Measurements from ENCODE around the gene PRAC1.

The PRAC1 gene

GRCh38 chr17:48681609-48682008, 40.7 kb downstream of the PRAC1 start:
- Histone ChIP-seq H3K14ac (ENCODE audit: low read length) (no peak overlapping the region), H3K36me3 (replicated peaks in 1 of 2; ENCODE audit: control insufficient read depth in 2 of 2, insufficient read depth in 2 of 2, low read length in 2 of 2) (no peaks in the 10 kb centered on the region)

GRCh38 chr17:48679385-48680096, 42.8 kb downstream of the PRAC1 start:
- Histone ChIP-seq H3K23ac (ENCODE audit: low read depth, low read length, poor library complexity) (no peak overlapping the region), H3K27me3 (ENCODE audit: control insufficient read depth in 3 of 3, insufficient read depth in 3 of 3, low read depth in 1 of 3, low read length in 3 of 3) (peaks cover 0 to 26% (median 19%) of the 10 kb centered on the region in 3 experiments), H2BK5ac (ENCODE audit: low read length) (no peak overlapping the region), H3K79me1 (ENCODE audit: low read depth, low read length) (no peaks in the 10 kb centered on the region), H3K9me3 (replicated peaks in 1 of 2; ENCODE audit: control insufficient read depth in 2 of 2, insufficient read depth in 1 of 2, low read depth in 1 of 2, low read length in 2 of 2) (no peaks in the 10 kb centered on the region), H3K18ac (ENCODE audit: low read length) (no peak overlapping the region), H3K36me3 (replicated peaks in 1 of 2; ENCODE audit: control insufficient read depth in 2 of 2, insufficient read depth in 2 of 2, low read length in 2 of 2) (no peaks in the 10 kb centered on the region), H4K91ac (ENCODE audit: low read depth, low read length, poor library complexity) (no peak overlapping the region), H3K4ac (ENCODE audit: low read length) (no peak overlapping the region), H3K14ac (ENCODE audit: low read length) (no peak overlapping the region), H2BK120ac (ENCODE audit: low read depth, low read length) (no peak overlapping the region), H2AFZ (ENCODE audit: low read length) (no peak overlapping the region), H2AK5ac (ENCODE audit: low read depth, low read length) (no peak overlapping the region), H3K9ac (ENCODE audit: low read depth, low read length, poor library complexity) (no peak overlapping the region), H3K4me3 (ENCODE audit: low read length in 2 of 2) (no peak overlapping the region), H3K4me2 (ENCODE audit: insufficient read depth, low read length, poor library complexity, severe bottlenecking) (no peak overlapping the region), H3K27ac (replicated peaks; ENCODE audit: low read length) (no peak overlapping the region), H4K8ac (ENCODE audit: low read depth, low read length) (no peak overlapping the region), H3K4me1 (ENCODE audit: control insufficient read depth in 2 of 2, insufficient read depth in 1 of 2, low read depth in 1 of 2, low read length in 2 of 2) (no peaks in the 10 kb centered on the region), H2BK15ac (ENCODE audit: low read length) (no peak overlapping the region), H2BK12ac (ENCODE audit: low read length) (no peak overlapping the region)
- WGBS, 2 donors (ENCODE audit: extremely low coverage in 2 of 2, insufficient read length in 2 of 2, insufficient replicate concordance in 1 of 2): no CpG with 5 or more reads among the region's 5 CpGs
- no peak for DNase-seq (ENCODE audit: low spot score)

More at GRCh38 chr17:48681609-48682008, 40.7 kb downstream of the PRAC1 start:
- no peak for DNase-seq (ENCODE audit: low spot score)
- Histone ChIP-seq H4K91ac (ENCODE audit: low read depth, low read length, poor library complexity) (no peak overlapping the region), H2BK120ac (ENCODE audit: low read depth, low read length) (no peak overlapping the region), H3K4me1 (ENCODE audit: control insufficient read depth in 2 of 2, insufficient read depth in 1 of 2, low read depth in 1 of 2, low read length in 2 of 2) (no peaks in the 10 kb centered on the region), H3K9ac (ENCODE audit: low read depth, low read length, poor library complexity) (no peak overlapping the region), H2BK12ac (ENCODE audit: low read length) (no peak overlapping the region), H2AFZ (ENCODE audit: low read length) (no peak overlapping the region), H3K4me3 (ENCODE audit: low read length in 2 of 2) (no peak overlapping the region), H3K23ac (ENCODE audit: low read depth, low read length, poor library complexity) (no peak overlapping the region), H3K9me3 (replicated peaks in 1 of 2; ENCODE audit: control insufficient read depth in 2 of 2, insufficient read depth in 1 of 2, low read depth in 1 of 2, low read length in 2 of 2) (no peaks in the 10 kb centered on the region), H2BK5ac (ENCODE audit: low read length) (no peak overlapping the region), H2AK5ac (ENCODE audit: low read depth, low read length) (no peak overlapping the region), H2BK15ac (ENCODE audit: low read length) (no peak overlapping the region), H3K4ac (ENCODE audit: low read length) (no peak overlapping the region), H3K27ac (replicated peaks; ENCODE audit: low read length) (no peak overlapping the region), H3K4me2 (ENCODE audit: insufficient read depth, low read length, poor library complexity, severe bottlenecking) (no peak overlapping the region), H4K8ac (ENCODE audit: low read depth, low read length) (no peak overlapping the region), H3K79me1 (ENCODE audit: low read depth, low read length) (no peaks in the 10 kb centered on the region), H3K27me3 (ENCODE audit: control insufficient read depth in 3 of 3, insufficient read depth in 3 of 3, low read depth in 1 of 3, low read length in 3 of 3) (peaks cover 0 to 26% (median 17%) of the 10 kb centered on the region in 3 experiments), H3K18ac (ENCODE audit: low read length) (no peak overlapping the region)
- WGBS, 2 donors (ENCODE audit: extremely low coverage in 2 of 2, insufficient read length in 2 of 2, insufficient replicate concordance in 1 of 2): no CpG with 5 or more reads among the region's 1 CpG

- Histone ChIP-seq H2BK12ac (ENCODE audit: low read length) (no peak overlapping the region), H2AFZ (ENCODE audit: low read length) (peak overlapping the region; percentile 88), H4K91ac (ENCODE audit: low read depth, low read length, poor library complexity) (no peak overlapping the region), H3K27me3 (ENCODE audit: control insufficient read depth in 3 of 3, insufficient read depth in 3 of 3, low read depth in 1 of 3, low read length in 3 of 3) (peaks cover 0 to 25% (median 19%) of the 10 kb centered on the region in 3 experiments), H3K4me2 (ENCODE audit: insufficient read depth, low read length, poor library complexity, severe bottlenecking) (peak overlapping the region; percentile 58), H3K4ac (ENCODE audit: low read length) (no peak overlapping the region), H3K4me3 (ENCODE audit: low read length in 2 of 2) (peak overlapping the region in 1 of 2 donors; percentile 60), H3K4me1 (ENCODE audit: control insufficient read depth in 2 of 2, insufficient read depth in 1 of 2, low read depth in 1 of 2, low read length in 2 of 2) (no peaks in the 10 kb centered on the region), H2BK5ac (ENCODE audit: low read length) (no peak overlapping the region), H2AK5ac (ENCODE audit: low read depth, low read length) (no peak overlapping the region), H3K9ac (ENCODE audit: low read depth, low read length, poor library complexity) (peak overlapping the region; percentile 52), H3K14ac (ENCODE audit: low read length) (no peak overlapping the region), H3K23ac (ENCODE audit: low read depth, low read length, poor library complexity) (peak overlapping the region; percentile 8), H3K18ac (ENCODE audit: low read length) (peak overlapping the region; percentile 65), H3K9me3 (replicated peaks in 1 of 2; ENCODE audit: control insufficient read depth in 2 of 2, insufficient read depth in 1 of 2, low read depth in 1 of 2, low read length in 2 of 2) (no peaks in the 10 kb centered on the region), H3K36me3 (replicated peaks in 1 of 2; ENCODE audit: control insufficient read depth in 2 of 2, insufficient read depth in 2 of 2, low read length in 2 of 2) (no peaks in the 10 kb centered on the region), H2BK120ac (ENCODE audit: low read depth, low read length) (no peak overlapping the region), H4K8ac (ENCODE audit: low read depth, low read length) (no peak overlapping the region), H2BK15ac (ENCODE audit: low read length) (no peak overlapping the region), H3K79me1 (ENCODE audit: low read depth, low read length) (no peaks in the 10 kb centered on the region), H3K27ac (replicated peaks; ENCODE audit: low read length) (no peak overlapping the region)
- no CpG with 5 or more reads among the region's 41 CpGs for WGBS, 2 donors (ENCODE audit: extremely low coverage in 2 of 2, insufficient read length in 2 of 2, insufficient replicate concordance in 1 of 2)
- DNase-seq (ENCODE audit: low spot score): peak; percentile 69
Observed at GRCh38 chr17:48678141-48678971, 44.0 kb downstream of the PRAC1 start.

GRCh38 chr17:48676963-48677558, 45.3 kb downstream of the PRAC1 start:
- Histone ChIP-seq H3K4me2 (ENCODE audit: insufficient read depth, low read length, poor library complexity, severe bottlenecking) (no peak overlapping the region), H3K36me3 (replicated peaks in 1 of 2; ENCODE audit: control insufficient read depth in 2 of 2, insufficient read depth in 2 of 2, low read length in 2 of 2) (no peaks in the 10 kb centered on the region), H3K14ac (ENCODE audit: low read length) (no peak overlapping the region), H4K91ac (ENCODE audit: low read depth, low read length, poor library complexity) (no peak overlapping the region), H3K9ac (ENCODE audit: low read depth, low read length, poor library complexity) (no peak overlapping the region), H3K27me3 (ENCODE audit: control insufficient read depth in 3 of 3, insufficient read depth in 3 of 3, low read depth in 1 of 3, low read length in 3 of 3) (peaks cover 0 to 22% (median 17%) of the 10 kb centered on the region in 3 experiments), H2AK5ac (ENCODE audit: low read depth, low read length) (no peak overlapping the region), H3K23ac (ENCODE audit: low read depth, low read length, poor library complexity) (no peak overlapping the region), H2BK120ac (ENCODE audit: low read depth, low read length) (no peak overlapping the region), H3K79me1 (ENCODE audit: low read depth, low read length) (no peaks in the 10 kb centered on the region), H3K4me3 (ENCODE audit: low read length in 2 of 2) (no peak overlapping the region), H4K8ac (ENCODE audit: low read depth, low read length) (no peak overlapping the region), H2BK5ac (ENCODE audit: low read length) (no peak overlapping the region), H3K18ac (ENCODE audit: low read length) (no peak overlapping the region), H3K9me3 (replicated peaks in 1 of 2; ENCODE audit: control insufficient read depth in 2 of 2, insufficient read depth in 1 of 2, low read depth in 1 of 2, low read length in 2 of 2) (no peaks in the 10 kb centered on the region), H3K27ac (replicated peaks; ENCODE audit: low read length) (no peak overlapping the region), H3K4ac (ENCODE audit: low read length) (no peak overlapping the region), H2AFZ (ENCODE audit: low read length) (no peak overlapping the region), H2BK12ac (ENCODE audit: low read length) (no peak overlapping the region), H2BK15ac (ENCODE audit: low read length) (no peak overlapping the region), H3K4me1 (ENCODE audit: control insufficient read depth in 2 of 2, insufficient read depth in 1 of 2, low read depth in 1 of 2, low read length in 2 of 2) (no peaks in the 10 kb centered on the region)
- no CpG with 5 or more reads among the region's 6 CpGs for WGBS, 2 donors (ENCODE audit: extremely low coverage in 2 of 2, insufficient read length in 2 of 2, insufficient replicate concordance in 1 of 2)
- no peak for DNase-seq (ENCODE audit: low spot score)
